Measurements from ENCODE around the gene RPS6KB1.

DNA sequence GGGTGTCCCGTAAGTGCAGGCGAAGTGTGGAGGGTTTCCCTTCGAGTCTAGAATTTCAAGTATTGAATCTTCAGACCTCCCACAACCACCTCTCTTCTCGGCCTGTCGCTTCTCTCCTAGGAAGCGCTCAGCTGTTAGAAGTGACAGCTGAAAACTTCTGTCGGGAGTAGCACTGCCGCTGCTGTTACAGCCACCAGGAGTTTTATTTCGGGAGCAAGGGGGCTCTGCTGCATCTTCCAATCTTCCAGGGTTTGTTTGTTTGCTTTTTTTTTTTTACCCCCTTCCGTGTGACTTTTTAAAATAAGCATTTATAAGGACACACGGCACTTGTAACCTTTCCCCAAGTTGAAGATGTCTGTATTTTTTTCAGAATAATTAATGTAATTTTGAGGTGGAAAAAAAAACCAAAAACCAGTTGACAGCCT, 767 bp downstream of the RPS6KB1 start:
- TF ChIP-seq, protein P1, sequence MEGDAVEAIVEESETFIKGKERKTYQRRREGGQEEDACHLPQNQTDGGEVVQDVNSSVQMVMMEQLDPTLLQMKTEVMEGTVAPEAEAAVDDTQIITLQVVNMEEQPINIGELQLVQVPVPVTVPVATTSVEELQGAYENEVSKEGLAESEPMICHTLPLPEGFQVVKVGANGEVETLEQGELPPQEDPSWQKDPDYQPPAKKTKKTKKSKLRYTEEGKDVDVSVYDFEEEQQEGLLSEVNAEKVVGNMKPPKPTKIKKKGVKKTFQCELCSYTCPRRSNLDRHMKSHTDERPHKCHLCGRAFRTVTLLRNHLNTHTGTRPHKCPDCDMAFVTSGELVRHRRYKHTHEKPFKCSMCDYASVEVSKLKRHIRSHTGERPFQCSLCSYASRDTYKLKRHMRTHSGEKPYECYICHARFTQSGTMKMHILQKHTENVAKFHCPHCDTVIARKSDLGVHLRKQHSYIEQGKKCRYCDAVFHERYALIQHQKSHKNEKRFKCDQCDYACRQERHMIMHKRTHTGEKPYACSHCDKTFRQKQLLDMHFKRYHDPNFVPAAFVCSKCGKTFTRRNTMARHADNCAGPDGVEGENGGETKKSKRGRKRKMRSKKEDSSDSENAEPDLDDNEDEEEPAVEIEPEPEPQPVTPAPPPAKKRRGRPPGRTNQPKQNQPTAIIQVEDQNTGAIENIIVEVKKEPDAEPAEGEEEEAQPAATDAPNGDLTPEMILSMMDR (IDR thresholded peaks at IDR 0.05 in 8 of 11, conservative IDR thresholded peaks at IDR 0.05 in 3 of 11): peak in 1 of 11 experiments; percentile 20
- TF ChIP-seq POLR2AphosphoS5 (IDR thresholded peaks at IDR 0.05): no peak
